ENCODE results near the gene CD46. TPM values are rescaled to one million over a fixed set of nuclear protein-coding genes. Genes with fewer than 3 reads are reported as not detected.

Gene CD46

Small RNAs within 50 kb of the gene (small RNA-seq; reads per million reads assigned to genes)
- gene RNA5SP534, result not detected
